Left ventricle myocardium inferior (tissue), 1 donor: ENCODE data around the gene GRK1. TPM values are rescaled to one million over a fixed set of nuclear protein-coding genes. Genes with fewer than 3 reads are reported as not detected.

Experiments used
- DNase-seq: peaks from one replicate; pipeline ENCODE4 v3.0.0-alpha.2; 2020
- H3K27ac ChIP-seq: fragments of 200-600 bp; replicated peaks from 2 replicates; pipeline ENCODE4 v1.8.0; 2021
- H3K27me3 ChIP-seq: fragments of 200-600 bp; 2 replicates; pipeline ENCODE4 v1.8.0; 2021; ENCODE audit warnings: low read depth
- H3K36me3 ChIP-seq: fragments of 200-600 bp; 2 replicates; pipeline ENCODE4 v1.8.0; 2021
- H3K4me1 ChIP-seq: fragments of 200-600 bp; 2 replicates; pipeline ENCODE4 v1.8.0; 2021
- H3K4me3 ChIP-seq: fragments of 200-600 bp; 2 replicates; pipeline ENCODE4 v1.8.0; 2021; ENCODE audit warnings: mild to moderate bottlenecking, moderate library complexity
- H3K9me3 ChIP-seq: fragments of 200-600 bp; replicated peaks from 2 replicates; pipeline ENCODE4 v1.8.0; 2021
- intact Hi-C: fragments of 100-400 bp; cut with micrococcal nuclease; formaldehyde crosslinking; loops from one replicate; pipeline ENCODE4 v1.11.0; 2022
- total RNA-seq: library from RNA; stranded (reverse); fragmentation: NEBNext Ultra II Directional; extraction: Animal tissue kit (Norgen Biotek cat#: 25700); gene quantifications from one replicate; pipeline ENCODE4 v1.2.1, GENCODE V29; 2021
- TF ChIP-seq, protein P1 (sequence below): fragments of 200-600 bp; IDR thresholded peaks from 2 replicates; pipeline ENCODE4 v1.8.0; 2021; ENCODE audit warnings: antibody characterized with exemption, mild to moderate bottlenecking, borderline replicate concordance
- donor health status: DM: no; HTN: yes; CAD: no; lungs with severe emphysema.

Gene GRK1
- total RNA-seq, 1 donor from 2014 or later, result 0.85 TPM

DNA sequence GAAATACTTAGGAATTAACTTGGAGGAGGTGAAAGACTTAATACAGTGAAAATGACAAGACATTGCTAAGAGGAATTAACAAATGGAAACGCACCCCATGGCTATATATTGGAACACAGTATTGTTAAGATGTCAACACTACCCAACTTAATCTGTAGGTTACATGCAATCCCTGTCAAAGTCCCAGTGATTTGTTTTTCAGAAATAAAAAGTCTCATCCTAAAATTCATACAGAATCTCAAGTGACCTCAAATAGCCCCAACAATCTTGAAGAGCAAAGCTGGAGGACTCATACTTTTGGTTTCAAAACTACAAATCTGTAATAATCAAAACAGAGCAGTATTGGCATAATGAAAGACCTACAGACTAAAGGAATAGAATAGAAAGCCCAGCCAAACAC lies 22.2 kb upstream of the GRK1 start:
- no peak for DNase-seq
- Histone ChIP-seq H3K36me3 (peaks cover 19% of the 10 kb centered on the region), H3K27ac (no peak overlapping the region), H3K4me1 (peaks cover 20% of the 10 kb centered on the region), H3K4me3 (no peak overlapping the region), H3K9me3 (no peaks in the 10 kb centered on the region), H3K27me3 (no peaks in the 10 kb centered on the region)
- intact Hi-C loops, result no loop called here
- TF ChIP-seq, protein P1, sequence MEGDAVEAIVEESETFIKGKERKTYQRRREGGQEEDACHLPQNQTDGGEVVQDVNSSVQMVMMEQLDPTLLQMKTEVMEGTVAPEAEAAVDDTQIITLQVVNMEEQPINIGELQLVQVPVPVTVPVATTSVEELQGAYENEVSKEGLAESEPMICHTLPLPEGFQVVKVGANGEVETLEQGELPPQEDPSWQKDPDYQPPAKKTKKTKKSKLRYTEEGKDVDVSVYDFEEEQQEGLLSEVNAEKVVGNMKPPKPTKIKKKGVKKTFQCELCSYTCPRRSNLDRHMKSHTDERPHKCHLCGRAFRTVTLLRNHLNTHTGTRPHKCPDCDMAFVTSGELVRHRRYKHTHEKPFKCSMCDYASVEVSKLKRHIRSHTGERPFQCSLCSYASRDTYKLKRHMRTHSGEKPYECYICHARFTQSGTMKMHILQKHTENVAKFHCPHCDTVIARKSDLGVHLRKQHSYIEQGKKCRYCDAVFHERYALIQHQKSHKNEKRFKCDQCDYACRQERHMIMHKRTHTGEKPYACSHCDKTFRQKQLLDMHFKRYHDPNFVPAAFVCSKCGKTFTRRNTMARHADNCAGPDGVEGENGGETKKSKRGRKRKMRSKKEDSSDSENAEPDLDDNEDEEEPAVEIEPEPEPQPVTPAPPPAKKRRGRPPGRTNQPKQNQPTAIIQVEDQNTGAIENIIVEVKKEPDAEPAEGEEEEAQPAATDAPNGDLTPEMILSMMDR, result no peak

DNA sequence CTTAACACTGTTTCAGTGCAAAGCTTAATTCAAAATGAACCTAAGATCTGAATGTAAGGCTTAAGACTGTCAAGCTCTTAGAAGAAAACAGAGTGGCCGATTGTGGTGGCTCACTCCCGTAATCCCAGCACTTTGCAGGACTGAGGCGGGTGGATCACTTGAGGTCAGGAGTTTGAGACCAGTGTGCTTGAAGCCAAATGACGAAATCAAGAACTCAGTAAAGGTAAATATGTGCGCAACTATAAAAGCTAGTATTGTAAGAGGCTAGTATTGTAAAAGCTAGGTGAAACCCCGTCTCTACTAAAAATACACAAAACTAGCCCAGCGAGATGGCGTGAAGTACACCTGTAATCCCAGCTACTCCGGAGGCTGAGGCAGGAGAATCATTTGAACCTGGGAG lies 21.7 kb upstream of the GRK1 start:
- H3K27me3 ChIP-seq, result no peaks in the 10 kb centered on the region
- H3K4me3 ChIP-seq, result no peak overlapping the region
- no peak overlapping the region for H3K27ac ChIP-seq
- DNase-seq, result no peak
- H3K4me1 ChIP-seq, result peaks cover 20% of the 10 kb centered on the region
- intact Hi-C loops, result no loop called here
- no peaks in the 10 kb centered on the region for H3K9me3 ChIP-seq
- TF ChIP-seq, protein P1, result no peak
- H3K36me3 ChIP-seq, result peaks cover 14% of the 10 kb centered on the region

GRCh38 chr13:113646376-113646775 lies 20.6 kb upstream of the GRK1 start:
- no peak for DNase-seq
- TF ChIP-seq, protein P1, result no peak
- Histone ChIP-seq H3K36me3 (peaks cover 3% of the 10 kb centered on the region), H3K27ac (no peak overlapping the region), H3K9me3 (no peaks in the 10 kb centered on the region), H3K4me3 (no peak overlapping the region), H3K4me1 (peaks cover 20% of the 10 kb centered on the region), H3K27me3 (no peaks in the 10 kb centered on the region)
- intact Hi-C loops, result no loop called here

DNA sequence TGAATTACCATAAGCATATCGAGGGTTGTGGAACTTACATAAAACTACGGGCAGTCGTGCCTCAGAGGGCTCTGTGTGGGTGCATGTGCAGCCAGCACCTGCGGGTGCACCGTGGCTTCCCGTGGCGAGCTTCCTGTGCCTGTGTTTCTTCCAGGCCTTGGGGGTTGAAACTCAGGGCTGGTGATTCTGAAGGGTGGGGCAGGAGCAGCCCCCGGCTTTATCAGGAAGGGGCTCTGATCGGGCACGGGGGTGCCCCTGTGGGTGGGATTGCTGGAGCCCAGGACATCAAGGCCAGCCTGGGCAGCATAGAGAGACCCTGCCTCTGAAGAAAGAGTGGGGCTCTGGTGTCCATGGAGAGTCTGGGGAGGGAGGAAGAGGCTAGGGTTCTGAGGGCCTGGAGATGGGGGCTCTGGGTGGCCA lies 20.1 kb upstream of the GRK1 start:
- peak; percentile 15 for DNase-seq
- peak overlapping the region; percentile 66 for H3K27ac ChIP-seq
- H3K4me3 ChIP-seq, result no peak overlapping the region
- TF ChIP-seq, protein P1, result no peak
- no peaks in the 10 kb centered on the region for H3K27me3 ChIP-seq
- H3K9me3 ChIP-seq, result no peaks in the 10 kb centered on the region
- intact Hi-C loops, result no loop called here
- peaks cover 3% of the 10 kb centered on the region for H3K36me3 ChIP-seq
- H3K4me1 ChIP-seq, result peaks cover 20% of the 10 kb centered on the region

DNA sequence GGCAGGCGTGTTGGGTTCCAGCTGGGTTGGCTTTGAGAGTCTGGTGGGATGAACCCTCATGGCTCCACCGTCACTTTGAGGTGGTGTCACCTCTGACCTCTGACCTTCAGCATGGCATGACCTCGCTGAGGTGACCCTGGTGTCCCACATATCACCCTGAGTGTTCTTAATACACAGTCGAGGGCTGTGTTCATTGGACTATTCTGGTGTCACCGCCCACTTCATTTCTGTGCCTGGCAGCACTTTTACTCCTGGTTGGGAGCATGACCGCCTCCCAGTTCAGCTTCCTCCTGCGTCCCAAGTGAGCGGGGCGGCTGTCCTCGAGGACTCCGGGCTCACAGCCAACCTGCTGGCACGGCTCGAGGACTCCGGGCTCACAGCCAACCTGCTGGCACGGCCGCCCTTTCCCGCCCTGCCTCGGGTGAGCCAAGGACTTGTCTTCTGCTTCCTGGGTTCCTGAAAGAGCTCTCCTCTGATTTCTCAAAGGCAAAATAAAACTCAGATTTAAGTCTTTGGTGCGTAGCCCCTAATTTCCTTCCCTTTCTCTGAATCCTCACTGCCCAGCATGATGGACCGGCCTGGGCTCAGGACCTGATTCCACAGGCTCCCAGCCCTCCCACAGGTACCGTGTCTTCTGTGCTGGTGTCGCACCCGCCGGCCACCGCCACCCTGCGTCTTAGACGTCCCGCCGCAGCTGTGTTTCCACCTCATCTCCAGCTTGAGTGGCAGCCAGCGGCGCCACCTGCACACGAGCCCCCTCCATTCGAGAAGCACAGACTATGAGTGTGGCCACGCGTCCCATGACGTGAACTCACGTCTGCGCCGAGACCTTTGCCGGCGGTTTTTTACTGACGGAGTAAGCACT lies 19.4 kb upstream of the GRK1 start:
- Histone ChIP-seq H3K27me3 (no peaks in the 10 kb centered on the region), H3K9me3 (no peaks in the 10 kb centered on the region), H3K4me3 (no peak overlapping the region), H3K4me1 (peaks cover 20% of the 10 kb centered on the region), H3K36me3 (no peaks in the 10 kb centered on the region), H3K27ac (peak overlapping the region; percentile 66)
- TF ChIP-seq, protein P1, result no peak
- intact Hi-C loops, result no loop called here
- peak; percentile 89 for DNase-seq
